CD8-positive, alpha-beta memory T cell (primary cell): Measurements from ENCODE around the gene HTR1B. TPM values are rescaled to one million over a fixed set of nuclear protein-coding genes. Genes with fewer than 3 reads are reported as not detected.

Experiments used
- CTCF ChIA-PET: fragments of 350-600 bp; sonication (Branson Sonifier 250); formaldehyde crosslinking; loops from one replicate; lab custom pipeline; 2021; ENCODE audit warnings: antibody characterized with exemption; lab: Charles Lee
- POLR2A ChIA-PET: fragments of 350-600 bp; sonication (Branson Sonifier 250); formaldehyde crosslinking; loops from one replicate; lab custom pipeline; 2021; ENCODE audit warnings: antibody characterized with exemption; lab: Charles Lee
- DNase-seq, 5 donors: peaks; one replicate each; pipeline versions ENCODE4 v3.0.0 to v3.0.0-alpha.2; 2020 to 2022; ENCODE audit warnings: mixed read lengths in 1 of 5
- H3K27ac ChIP-seq: one replicate; pipeline ENCODE4 v1.7.0; 2013; ENCODE audit warnings: low read depth, mild to moderate bottlenecking, low read length, moderate library complexity
- H3K27me3 ChIP-seq: 2 replicates; pipeline ENCODE4 v1.7.0; 2013; ENCODE audit warnings: low read length, mild to moderate bottlenecking; ENCODE audit not compliant: insufficient read depth, poor library complexity, severe bottlenecking
- H3K36me3 ChIP-seq: 2 replicates; pipeline ENCODE4 v1.7.0; 2013; ENCODE audit warnings: mild to moderate bottlenecking, low read length, moderate library complexity; ENCODE audit not compliant: insufficient read depth
- H3K4me1 ChIP-seq: 2 replicates; pipeline ENCODE4 v1.7.0; 2013; ENCODE audit warnings: mild to moderate bottlenecking, low read length, moderate library complexity; ENCODE audit not compliant: insufficient read depth
- H3K4me3 ChIP-seq: 2 replicates; pipeline ENCODE4 v1.7.0; 2013; ENCODE audit warnings: mild to moderate bottlenecking, low read length
- H3K9me3 ChIP-seq: 2 replicates; pipeline ENCODE4 v1.7.0; 2013; ENCODE audit warnings: mild to moderate bottlenecking, low read length
- H3K27ac Mint-ChIP-seq, 8 donors: one replicate each; pipeline ENCODE4 v1.8.0; 2020 to 2021; ENCODE audit warnings: mixed read lengths in 8 of 8, mild to moderate bottlenecking in 6 of 8, inconsistent platforms in 3 of 8, moderate library complexity in 3 of 8
- H3K27me3 Mint-ChIP-seq, 2 donors: one replicate each; pipeline ENCODE4 v1.8.0; 2020 to 2021; ENCODE audit warnings: mixed read lengths in 2 of 2, mild to moderate bottlenecking in 1 of 2, moderate library complexity in 1 of 2
- H3K36me3 Mint-ChIP-seq, 3 donors: one replicate each; pipeline ENCODE4 v1.8.0; 2020 to 2021; ENCODE audit warnings: mixed read lengths in 3 of 3, inconsistent platforms in 1 of 3, mild to moderate bottlenecking in 1 of 3
- H3K4me1 Mint-ChIP-seq, 3 donors: one replicate each; pipeline ENCODE4 v1.8.0; 2020 to 2021; ENCODE audit warnings: mixed read lengths in 3 of 3, inconsistent platforms in 1 of 3, mild to moderate bottlenecking in 1 of 3
- H3K4me3 Mint-ChIP-seq, 7 donors: one replicate each; pipeline ENCODE4 v1.8.0; 2020 to 2021; ENCODE audit warnings: mixed read lengths in 7 of 7, mild to moderate bottlenecking in 6 of 7, moderate library complexity in 4 of 7, inconsistent platforms in 2 of 7
- H3K9me3 Mint-ChIP-seq, 5 donors: one replicate each; pipeline ENCODE4 v1.8.0; 2020 to 2022; ENCODE audit warnings: mixed read lengths in 5 of 5, mild to moderate bottlenecking in 3 of 5, moderate library complexity in 2 of 5, inconsistent platforms in 1 of 5
- polyA plus RNA-seq: library from polyadenylated mRNA; unstranded; fragments of 300-500 nt; fragmentation: Illumina TruSeq; gene quantifications from one replicate; pipeline ENCODE4 v1.2.3, GENCODE V29; 2021
- total RNA-seq, 2 experiments: library from RNA; stranded (reverse); gene quantifications; one replicate each; pipeline ENCODE4 v1.2.3, GENCODE V29; 2021

HTR1B gene
- total and polyA plus RNA-seq, 3 experiments from 2014 or later, result not detected

- Histone ChIP-seq H3K27ac (no peak overlapping the region), H3K4me1 (no peaks in the 10 kb centered on the region), H3K27me3 (no peaks in the 10 kb centered on the region), H3K4me3 (no peak overlapping the region), H3K36me3 (no peaks in the 10 kb centered on the region), H3K9me3 (no peaks in the 10 kb centered on the region)
- no peak for DNase-seq
- H3K36me3 Mint-ChIP-seq, result no peaks in the 10 kb centered on the region
- no peaks in the 10 kb centered on the region for H3K4me1 Mint-ChIP-seq
- peaks cover 0 to 1% of the 10 kb centered on the region in 2 donors for H3K27me3 Mint-ChIP-seq
- H3K9me3 Mint-ChIP-seq, result peaks cover 0 to 7% (median 6%) of the 10 kb centered on the region in 5 donors
- H3K4me3 Mint-ChIP-seq, result no peak overlapping the region
- H3K27ac Mint-ChIP-seq, result no peak overlapping the region
- ChIA-PET POLR2A (no interaction called here), CTCF (no interaction called here)
Measured at GRCh38 chr6:77430504-77430903, 32.8 kb downstream of the HTR1B start.

- H3K9me3 Mint-ChIP-seq, result peaks cover 0 to 11% (median 6%) of the 10 kb centered on the region in 5 donors
- CTCF ChIA-PET, result no interaction called here
- H3K36me3 ChIP-seq, result no peaks in the 10 kb centered on the region
Measured at GRCh38 chr6:77425671-77426070, 37.6 kb downstream of the HTR1B start.

GRCh38 chr6:77425216-77425615 is 38.1 kb downstream of the HTR1B start:
- no peak for DNase-seq
- Mint-ChIP-seq H3K27ac (no peak overlapping the region), H3K9me3 (peaks cover 0 to 13% (median 6%) of the 10 kb centered on the region in 5 donors), H3K4me1 (no peaks in the 10 kb centered on the region), H3K4me3 (no peak overlapping the region), H3K27me3 (peaks cover 0 to 1% of the 10 kb centered on the region in 2 donors), H3K36me3 (no peaks in the 10 kb centered on the region)
- no peaks in the 10 kb centered on the region for H3K9me3 ChIP-seq
- no peaks in the 10 kb centered on the region for H3K36me3 ChIP-seq
- CTCF ChIA-PET, result no interaction called here
- POLR2A ChIA-PET, result no interaction called here
- H3K27ac ChIP-seq, result no peak overlapping the region
- H3K27me3 ChIP-seq, result no peaks in the 10 kb centered on the region
- H3K4me3 ChIP-seq, result no peak overlapping the region
- H3K4me1 ChIP-seq, result no peaks in the 10 kb centered on the region

More at GRCh38 chr6:77425671-77426070, 37.6 kb downstream of the HTR1B start:
- no peaks in the 10 kb centered on the region for H3K4me1 ChIP-seq
- Mint-ChIP-seq H3K36me3 (no peaks in the 10 kb centered on the region), H3K27ac (no peak overlapping the region), H3K4me1 (no peaks in the 10 kb centered on the region), H3K27me3 (peaks cover 0 to 1% of the 10 kb centered on the region in 2 donors), H3K4me3 (no peak overlapping the region)
- H3K27ac ChIP-seq, result no peak overlapping the region
- H3K27me3 ChIP-seq, result no peaks in the 10 kb centered on the region
- H3K4me3 ChIP-seq, result no peak overlapping the region
- H3K9me3 ChIP-seq, result no peaks in the 10 kb centered on the region
- no peak for DNase-seq
- POLR2A ChIA-PET, result no interaction called here

GRCh38 chr6:77424761-77425160 is 38.5 kb downstream of the HTR1B start:
- H3K9me3 Mint-ChIP-seq, result peaks cover 0 to 13% (median 5%) of the 10 kb centered on the region in 5 donors
- no peak for DNase-seq
- H3K4me1 ChIP-seq, result no peaks in the 10 kb centered on the region
- H3K36me3 Mint-ChIP-seq, result no peaks in the 10 kb centered on the region
- no peak overlapping the region for H3K27ac Mint-ChIP-seq
- H3K27ac ChIP-seq, result no peak overlapping the region
- no peaks in the 10 kb centered on the region for H3K4me1 Mint-ChIP-seq
- POLR2A ChIA-PET, result no interaction called here
- H3K9me3 ChIP-seq, result no peaks in the 10 kb centered on the region
- H3K36me3 ChIP-seq, result no peaks in the 10 kb centered on the region
- no peak overlapping the region for H3K4me3 ChIP-seq
- H3K27me3 ChIP-seq, result no peaks in the 10 kb centered on the region
- CTCF ChIA-PET, result no interaction called here
- no peak overlapping the region for H3K4me3 Mint-ChIP-seq
- peaks cover 0 to 1% of the 10 kb centered on the region in 2 donors for H3K27me3 Mint-ChIP-seq

- H3K9me3 Mint-ChIP-seq, result peaks cover 0 to 20% (median 7%) of the 10 kb centered on the region in 5 donors
- no peaks in the 10 kb centered on the region for H3K27me3 ChIP-seq
- POLR2A ChIA-PET, result no interaction called here
Measured at GRCh38 chr6:77416839-77417238, 46.5 kb downstream of the HTR1B start.

GRCh38 chr6:77415706-77416105 is 47.6 kb downstream of the HTR1B start:
- no peaks in the 10 kb centered on the region for H3K9me3 ChIP-seq
- POLR2A ChIA-PET, result no interaction called here
- H3K4me1 ChIP-seq, result no peaks in the 10 kb centered on the region
- H3K36me3 Mint-ChIP-seq, result no peaks in the 10 kb centered on the region
- no peak overlapping the region for H3K27ac Mint-ChIP-seq
- no peaks in the 10 kb centered on the region for H3K36me3 ChIP-seq
- no peaks in the 10 kb centered on the region for H3K4me1 Mint-ChIP-seq
- no peaks in the 10 kb centered on the region for H3K27me3 ChIP-seq
- CTCF ChIA-PET, result no interaction called here
- no peak overlapping the region for H3K4me3 Mint-ChIP-seq
- peaks cover 0 to 3% of the 10 kb centered on the region in 2 donors for H3K27me3 Mint-ChIP-seq
- no peak overlapping the region for H3K27ac ChIP-seq
- no peak overlapping the region for H3K4me3 ChIP-seq
- DNase-seq, result no peak
- peaks cover 0 to 17% (median 7%) of the 10 kb centered on the region in 5 donors for H3K9me3 Mint-ChIP-seq

More at GRCh38 chr6:77416839-77417238, 46.5 kb downstream of the HTR1B start:
- Histone ChIP-seq H3K27ac (no peak overlapping the region), H3K36me3 (no peaks in the 10 kb centered on the region), H3K4me1 (no peaks in the 10 kb centered on the region), H3K4me3 (no peak overlapping the region), H3K9me3 (no peaks in the 10 kb centered on the region)
- Mint-ChIP-seq H3K4me3 (no peak overlapping the region), H3K36me3 (no peaks in the 10 kb centered on the region), H3K4me1 (no peaks in the 10 kb centered on the region), H3K27me3 (peaks cover 0 to 3% of the 10 kb centered on the region in 2 donors), H3K27ac (no peak overlapping the region)
- CTCF ChIA-PET, result no interaction called here
- DNase-seq, result no peak

Other genes starting within 250 kb of the HTR1B start
- gene MEI4, start 189.5 kb upstream of the HTR1B start, total RNA-seq, result not detected
- gene MEI4, start 189.5 kb upstream of the HTR1B start, polyA plus RNA-seq, result not detected